Cardiac fibroblast (primary cell): ENCODE measurements around the gene ITGA11.

Experiments
- DNase-seq, 2 donors: peaks; one replicate each; pipeline versions ENCODE4 v3.0.0 to v3.0.0-alpha.2; 2010; ENCODE audit warnings: low read depth in 2 of 2
- H3K4me3 ChIP-seq, 2 donors: replicated peaks in 1 of 2; 1 replicate in 1 of 2; 2 replicates in 1 of 2; pipeline ENCODE4 v1.5.1; 2011; ENCODE audit warnings: low read depth in 2 of 2, low read length in 2 of 2, mild to moderate bottlenecking in 2 of 2, moderate library complexity in 1 of 2
- CTCF ChIP-seq: IDR thresholded peaks from one replicate; pipeline ENCODE4 v1.5.1; 2011; ENCODE audit warnings: low read depth, mild to moderate bottlenecking, low read length, inconsistent platforms

Gene ITGA11

DNA sequence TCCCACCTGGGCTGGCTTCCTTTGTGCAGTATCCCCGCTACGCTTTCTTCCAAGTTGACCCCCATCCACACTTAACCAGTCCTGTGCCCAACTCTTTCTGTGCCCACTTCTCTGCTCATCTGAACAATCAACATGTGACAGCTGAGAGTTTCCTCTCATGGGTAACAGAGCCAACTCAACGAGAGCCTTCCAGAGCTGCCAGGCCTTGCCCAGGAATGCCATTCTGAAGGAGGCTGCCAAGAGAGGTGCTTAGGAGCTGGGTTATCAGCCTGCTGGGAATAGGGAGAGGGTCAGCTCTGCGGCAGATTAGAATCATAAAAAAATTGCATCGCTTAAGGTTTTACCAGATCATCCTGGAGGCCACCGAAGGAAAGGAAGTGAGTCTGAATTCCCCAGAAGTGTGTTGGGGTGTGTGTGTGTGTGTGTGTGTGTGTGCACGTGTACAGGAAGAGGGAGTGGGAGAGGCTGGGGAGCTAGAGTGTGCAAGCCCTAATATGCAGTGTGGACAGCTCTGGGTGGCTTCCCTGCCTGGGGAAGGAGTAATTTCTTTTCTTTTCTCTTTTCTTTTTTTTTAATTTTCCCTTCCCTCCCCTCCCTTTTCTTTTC is 66.7 kb downstream of the ITGA11 start:
- DNase-seq = peak; percentile 46 to 72
- no peak overlapping the region for H3K4me3 ChIP-seq
- TF ChIP-seq CTCF = no peak

DNA sequence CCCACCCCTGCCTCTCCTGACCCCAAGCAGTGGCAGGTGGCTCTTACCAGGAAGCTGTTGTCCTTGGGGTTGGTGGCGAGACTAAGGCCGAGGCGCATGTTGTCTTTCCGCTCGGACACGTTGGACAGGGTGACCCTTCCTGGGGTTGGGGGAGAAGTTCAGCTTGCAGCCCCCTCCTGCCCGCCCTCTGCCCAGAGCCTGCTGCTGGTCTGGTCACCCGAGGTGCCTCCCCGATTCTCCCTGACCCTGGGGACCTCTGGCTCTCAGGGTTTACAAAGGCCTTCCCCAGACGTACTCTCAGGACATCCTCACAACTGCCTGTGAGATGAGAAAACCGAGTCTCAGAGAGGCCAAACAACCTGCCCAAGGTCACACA is 67.3 kb downstream of the ITGA11 start:
- TF ChIP-seq CTCF = no peak
- no peak overlapping the region for H3K4me3 ChIP-seq
- DNase-seq = no peak

GRCh38 chr15:68364028-68364659 is 67.8 kb downstream of the ITGA11 start:
- no peak for TF ChIP-seq CTCF
- peak; percentile 25 to 70 for DNase-seq
- no peak overlapping the region for H3K4me3 ChIP-seq

DNA sequence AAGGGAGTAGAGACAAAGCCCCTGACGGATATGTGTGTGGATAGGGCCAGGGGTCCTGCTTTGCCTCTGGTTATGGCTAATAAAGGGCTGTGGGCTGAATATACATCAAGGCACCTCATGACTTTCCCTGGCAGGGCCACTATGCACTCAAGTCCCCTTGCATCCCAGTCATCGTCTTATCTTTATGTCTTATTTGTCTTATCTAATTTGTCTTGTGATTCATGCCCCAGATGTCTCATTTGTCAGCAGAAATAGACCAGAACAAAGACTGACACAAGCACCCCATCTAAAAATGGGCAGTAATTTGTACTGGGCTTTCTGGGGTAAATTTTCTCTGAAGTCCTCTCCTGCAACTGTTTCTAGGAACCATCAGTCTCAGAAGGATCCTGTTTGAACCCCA is 68.6 kb downstream of the ITGA11 start:
- TF ChIP-seq CTCF = no peak
- DNase-seq = no peak
- no peak overlapping the region for H3K4me3 ChIP-seq

GRCh38 chr15:68362537-68363126 is 69.3 kb downstream of the ITGA11 start:
- no peak for TF ChIP-seq CTCF
- no peak overlapping the region for H3K4me3 ChIP-seq
- no peak for DNase-seq

DNA sequence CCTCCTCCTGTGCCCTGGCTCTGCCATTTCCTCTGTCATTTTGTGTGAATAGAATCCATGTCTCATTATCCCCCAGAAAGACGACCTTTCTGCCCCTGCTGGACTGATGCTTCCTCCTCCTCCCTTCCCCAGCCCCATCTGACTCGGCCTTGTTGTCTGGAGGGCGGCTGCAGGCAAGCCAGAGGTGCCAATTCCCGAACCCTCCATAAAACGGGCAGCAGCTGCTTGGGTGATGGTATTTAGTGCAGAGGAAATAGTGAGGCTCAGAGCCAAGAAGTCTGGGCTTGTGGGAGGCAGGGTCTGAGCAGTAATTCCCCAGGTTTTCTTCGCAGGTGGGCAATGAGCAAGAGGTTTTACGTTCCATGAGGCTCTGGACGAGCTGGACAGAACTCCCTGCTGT is 71.2 kb downstream of the ITGA11 start:
- H3K4me3 ChIP-seq = no peak overlapping the region
- TF ChIP-seq CTCF = no peak
- DNase-seq = no peak

DNA sequence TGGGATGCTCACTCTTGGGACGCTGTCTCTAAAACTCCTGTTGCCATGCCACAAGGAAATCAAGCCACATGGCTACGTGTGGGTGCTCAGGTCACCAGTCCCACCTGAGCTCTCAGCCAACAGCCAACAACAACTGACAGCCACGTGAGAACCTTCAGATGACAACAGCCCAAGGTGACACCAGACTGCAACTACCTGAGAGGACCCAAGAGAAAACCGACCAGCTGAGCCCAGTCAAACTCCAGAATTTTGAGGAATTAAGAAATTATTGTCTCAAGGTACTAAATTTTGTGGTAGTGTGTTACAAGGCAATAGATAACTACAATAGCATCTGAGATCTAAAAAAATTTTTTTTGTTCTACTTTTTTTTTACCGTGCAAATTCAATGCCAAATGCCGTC is 75.2 kb downstream of the ITGA11 start:
- no peak for DNase-seq
- H3K4me3 ChIP-seq = no peak overlapping the region
- TF ChIP-seq CTCF = no peak
